ENCODE results near the gene NRG2. TPM values are rescaled to one million over a fixed set of nuclear protein-coding genes. Genes with fewer than 3 reads are reported as not detected.

Gene NRG2
- total RNA-seq, 2 donors from 2014 or later: 6.6 to 11.1 TPM

- Histone ChIP-seq H3K36me3 (no peaks in the 10 kb centered on the region), H3K4me3 (peak overlapping the region; percentile 6 to 7), H3K9me3 (no peaks in the 10 kb centered on the region), H3K27ac (no peak overlapping the region), H3K27me3 (replicated peaks; ENCODE audit: insufficient read depth) (no peaks in the 10 kb centered on the region), H3K4me1 (replicated peaks) (no peaks in the 10 kb centered on the region)
- TF ChIP-seq POLR2A (IDR thresholded peaks at IDR 0.05): no peak
- 31% methylated on average over 7 of the region's 7 CpGs for WGBS
- intact Hi-C loops (cut with DNase I): no loop called here
- no peak for DNase-seq (ENCODE audit: low spot score)
Measured at GRCh38 chr5:140038373-140038957, 4.6 kb downstream of the NRG2 start.

- H3K9me3 ChIP-seq: no peaks in the 10 kb centered on the region
- 87% methylated on average over 4 of the region's 4 CpGs for WGBS
- H3K36me3 ChIP-seq: no peaks in the 10 kb centered on the region
- H3K27me3 ChIP-seq (replicated peaks; ENCODE audit: insufficient read depth): no peaks in the 10 kb centered on the region
- DNase-seq (ENCODE audit: low spot score): no peak
- H3K4me3 ChIP-seq: no peak overlapping the region
- no peak overlapping the region for H3K27ac ChIP-seq
- intact Hi-C loops (cut with DNase I): no loop called here
- no peak for TF ChIP-seq POLR2AphosphoS5 (IDR thresholded peaks at IDR 0.05)
- no peak for TF ChIP-seq POLR2A (IDR thresholded peaks at IDR 0.05)
- no peak for TF ChIP-seq CTCF (IDR thresholded peaks at IDR 0.05)
- no peaks in the 10 kb centered on the region for H3K4me1 ChIP-seq (replicated peaks)
Measured at GRCh38 chr5:140037012-140037411, 6.1 kb downstream of the NRG2 start.

- no peak for DNase-seq (ENCODE audit: low spot score)
- WGBS: 75% methylated on average over 2 of the region's 2 CpGs
- TF ChIP-seq CTCF (IDR thresholded peaks at IDR 0.05): no peak
- TF ChIP-seq POLR2A (IDR thresholded peaks at IDR 0.05): no peak
- TF ChIP-seq POLR2AphosphoS5 (IDR thresholded peaks at IDR 0.05): no peak
- H3K27me3 ChIP-seq (replicated peaks; ENCODE audit: insufficient read depth): no peaks in the 10 kb centered on the region
- no peaks in the 10 kb centered on the region for H3K4me1 ChIP-seq (replicated peaks)
- H3K27ac ChIP-seq: no peak overlapping the region
- H3K4me3 ChIP-seq: no peak overlapping the region
- H3K9me3 ChIP-seq: no peaks in the 10 kb centered on the region
- no peaks in the 10 kb centered on the region for H3K36me3 ChIP-seq
- intact Hi-C loops (cut with DNase I): no loop called here
Measured at GRCh38 chr5:140035881-140036280, 7.2 kb downstream of the NRG2 start.

GRCh38 chr5:140033037-140033760 lies 9.9 kb downstream of the NRG2 start:
- WGBS: 78% methylated on average over 3 of the region's 3 CpGs
- no peak for TF ChIP-seq POLR2A (IDR thresholded peaks at IDR 0.05)
- no peak for TF ChIP-seq POLR2AphosphoS5 (IDR thresholded peaks at IDR 0.05)
- no peak for TF ChIP-seq CTCF (IDR thresholded peaks at IDR 0.05)
- Histone ChIP-seq H3K9me3 (no peaks in the 10 kb centered on the region), H3K27ac (no peak overlapping the region), H3K4me1 (replicated peaks) (no peaks in the 10 kb centered on the region), H3K4me3 (no peak overlapping the region), H3K27me3 (replicated peaks; ENCODE audit: insufficient read depth) (no peaks in the 10 kb centered on the region), H3K36me3 (no peaks in the 10 kb centered on the region)
- no peak for DNase-seq (ENCODE audit: low spot score)
- intact Hi-C loops (cut with DNase I): no loop called here

- intact Hi-C loops (cut with DNase I): no loop called here
- no peak overlapping the region for H3K4me3 ChIP-seq
- H3K36me3 ChIP-seq: no peaks in the 10 kb centered on the region
- DNase-seq (ENCODE audit: low spot score): no peak
- H3K9me3 ChIP-seq: no peaks in the 10 kb centered on the region
- 93% methylated on average over 2 of the region's 2 CpGs for WGBS
- TF ChIP-seq POLR2AphosphoS5 (IDR thresholded peaks at IDR 0.05) (no peak), CTCF (IDR thresholded peaks at IDR 0.05) (no peak), POLR2A (IDR thresholded peaks at IDR 0.05) (no peak)
- H3K27ac ChIP-seq: no peak overlapping the region
- H3K27me3 ChIP-seq (replicated peaks; ENCODE audit: insufficient read depth): no peaks in the 10 kb centered on the region
- H3K4me1 ChIP-seq (replicated peaks): no peaks in the 10 kb centered on the region
Measured at GRCh38 chr5:140032296-140032695, 10.8 kb downstream of the NRG2 start.

All from prostate gland (tissue), 2 donors.